HepG2 (cell line): ENCODE results near the gene OGG1. TPM values are rescaled to one million over a fixed set of nuclear protein-coding genes. Genes with fewer than 3 reads are reported as not detected.
A peak's percentile ranks its signal among the peaks of the same experiment; 100 is the strongest.

Experiments used
- AHDC1 ChIP-seq: sonication (generic); formaldehyde crosslinking; IDR thresholded peaks from 2 replicates; pipeline ENCODE4 v1.5.1; 2020; ENCODE audit warnings: mild to moderate bottlenecking, missing genetic modification reagents, borderline replicate concordance
- TEAD3 ChIP-seq: optimal IDR thresholded peaks from 2 replicates; pipeline ENCODE3; 2016; ENCODE audit warnings: borderline replicate concordance
- ZNF629 ChIP-seq: sonication (generic); formaldehyde crosslinking; conservative IDR thresholded peaks from 2 replicates; pipeline ENCODE4 v1.5.0; 2020; ENCODE audit warnings: missing genetic modification reagents
- polyA plus RNA-seq, 8 experiments: library from polyadenylated mRNA; depleted of rRNA in 3 of 8; stranded (reverse) in 7 of 8; unstranded in 1 of 8; fragments of >200 nt; fragmentation: Illumina TruSeq in 4 of 8; extraction: Trizol in 4 of 8; gene quantifications; 2 replicates each; pipeline versions ENCODE4 v1.2.1 to v1.2.3, GENCODE V29; 2011 to 2016; ENCODE audit warnings: low read depth in 4 of 8, missing spikeins in 1 of 8, mixed read lengths in 1 of 8; ENCODE audit not compliant: insufficient read depth in 1 of 8
- total RNA-seq, 5 experiments: library from RNA; depleted of rRNA; stranded (reverse); fragments of >200 nt; fragmentation: Illumina TruSeq; extraction: Trizol; gene quantifications; 2 replicates each; pipeline ENCODE4 v1.2.3, GENCODE V29; 2016; ENCODE audit warnings: low read depth in 1 of 5
- TF ChIP-seq, protein P1 (sequence below), 2 experiments: sonication (generic) in 1 of 2; formaldehyde crosslinking in 1 of 2; IDR thresholded peaks; 2 replicates each; pipeline versions ENCODE4 v1.6.1 to v1.9.0; 2014 to 2022; ENCODE audit warnings: antibody characterized with exemption in 1 of 2, borderline replicate concordance in 1 of 2, inconsistent platforms in 1 of 2, low read depth in 1 of 2, missing genetic modification reagents in 1 of 2
- TF ChIP-seq, protein P2 (sequence below): sonication (generic); formaldehyde crosslinking; IDR thresholded peaks from 2 replicates; pipeline ENCODE4 v1.5.1; 2020; ENCODE audit warnings: mild to moderate bottlenecking, missing genetic modification reagents, moderate library complexity
- TF ChIP-seq, protein P3 (sequence below): sonication (generic); formaldehyde crosslinking; IDR thresholded peaks from 2 replicates; pipeline ENCODE4 v1.4.0; 2020; ENCODE audit warnings: mild to moderate bottlenecking, missing genetic modification reagents, borderline replicate concordance
- TF ChIP-seq, protein P4 (sequence below): sonication (generic); formaldehyde crosslinking; IDR thresholded peaks from 2 replicates; pipeline ENCODE4 v1.8.0; 2022; ENCODE audit warnings: mild to moderate bottlenecking, missing genetic modification reagents, moderate library complexity

Gene OGG1
- total and polyA plus RNA-seq, 2 of the 13 experiments (the other 11 are each of a cell fraction or from before 2014, with no cell fraction given) = 28.7 to 33.2 TPM

DNA sequence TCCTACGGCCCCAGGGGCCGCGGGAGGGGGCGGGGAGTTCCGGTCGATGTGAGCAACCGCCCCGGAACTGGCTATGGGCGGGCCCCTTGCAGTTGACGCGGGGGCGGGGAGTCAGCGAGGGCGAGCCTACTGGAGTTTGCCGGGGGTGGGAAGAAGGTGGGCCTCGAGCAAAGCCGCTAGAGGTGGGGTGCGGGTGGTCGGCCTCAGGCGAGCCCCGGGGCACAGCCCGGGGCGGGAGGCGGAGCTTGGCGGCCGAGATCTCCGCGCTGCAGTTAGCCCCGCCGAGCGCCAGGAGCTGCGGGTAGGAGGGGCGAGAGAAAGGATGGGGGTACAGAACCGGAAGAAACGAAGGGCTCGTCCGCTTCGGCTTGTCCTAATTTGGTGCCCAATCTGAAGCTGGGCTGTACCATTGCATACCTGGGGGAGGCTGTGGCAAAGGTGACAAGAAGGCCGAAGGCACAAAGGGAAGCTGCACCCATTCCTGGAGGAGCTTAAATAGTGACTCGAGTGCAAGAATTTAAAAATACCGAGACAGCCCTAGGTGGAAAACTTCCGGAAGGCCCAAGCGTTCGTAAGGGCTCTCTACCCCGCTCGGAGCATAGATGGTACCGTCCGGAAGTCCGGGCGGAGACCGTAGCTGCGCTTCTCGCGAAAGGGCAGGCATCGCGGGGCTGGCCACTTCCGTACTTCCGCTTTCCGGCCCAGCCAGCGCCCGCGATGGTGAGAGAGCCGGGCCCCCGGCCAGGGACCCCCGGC is 42.8 kb downstream of the OGG1 start, which contains the start of the genes ARPC4 and TADA3 (continued):
- TF ChIP-seq AHDC1 (no peak), ZNF629 (CRISPR knock-in tag) (no peak), TEAD3 (no peak)
- TF ChIP-seq, protein P1, sequence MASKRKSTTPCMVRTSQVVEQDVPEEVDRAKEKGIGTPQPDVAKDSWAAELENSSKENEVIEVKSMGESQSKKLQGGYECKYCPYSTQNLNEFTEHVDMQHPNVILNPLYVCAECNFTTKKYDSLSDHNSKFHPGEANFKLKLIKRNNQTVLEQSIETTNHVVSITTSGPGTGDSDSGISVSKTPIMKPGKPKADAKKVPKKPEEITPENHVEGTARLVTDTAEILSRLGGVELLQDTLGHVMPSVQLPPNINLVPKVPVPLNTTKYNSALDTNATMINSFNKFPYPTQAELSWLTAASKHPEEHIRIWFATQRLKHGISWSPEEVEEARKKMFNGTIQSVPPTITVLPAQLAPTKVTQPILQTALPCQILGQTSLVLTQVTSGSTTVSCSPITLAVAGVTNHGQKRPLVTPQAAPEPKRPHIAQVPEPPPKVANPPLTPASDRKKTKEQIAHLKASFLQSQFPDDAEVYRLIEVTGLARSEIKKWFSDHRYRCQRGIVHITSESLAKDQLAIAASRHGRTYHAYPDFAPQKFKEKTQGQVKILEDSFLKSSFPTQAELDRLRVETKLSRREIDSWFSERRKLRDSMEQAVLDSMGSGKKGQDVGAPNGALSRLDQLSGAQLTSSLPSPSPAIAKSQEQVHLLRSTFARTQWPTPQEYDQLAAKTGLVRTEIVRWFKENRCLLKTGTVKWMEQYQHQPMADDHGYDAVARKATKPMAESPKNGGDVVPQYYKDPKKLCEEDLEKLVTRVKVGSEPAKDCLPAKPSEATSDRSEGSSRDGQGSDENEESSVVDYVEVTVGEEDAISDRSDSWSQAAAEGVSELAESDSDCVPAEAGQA (IDR thresholded peaks at IDR 0.05; ENCODE audit: low read depth) = no peak
- TF ChIP-seq, protein P1 (CRISPR knock-in tag; IDR thresholded peaks at IDR 0.05; ENCODE audit: borderline replicate concordance) = no peak
- TF ChIP-seq, protein P2, sequence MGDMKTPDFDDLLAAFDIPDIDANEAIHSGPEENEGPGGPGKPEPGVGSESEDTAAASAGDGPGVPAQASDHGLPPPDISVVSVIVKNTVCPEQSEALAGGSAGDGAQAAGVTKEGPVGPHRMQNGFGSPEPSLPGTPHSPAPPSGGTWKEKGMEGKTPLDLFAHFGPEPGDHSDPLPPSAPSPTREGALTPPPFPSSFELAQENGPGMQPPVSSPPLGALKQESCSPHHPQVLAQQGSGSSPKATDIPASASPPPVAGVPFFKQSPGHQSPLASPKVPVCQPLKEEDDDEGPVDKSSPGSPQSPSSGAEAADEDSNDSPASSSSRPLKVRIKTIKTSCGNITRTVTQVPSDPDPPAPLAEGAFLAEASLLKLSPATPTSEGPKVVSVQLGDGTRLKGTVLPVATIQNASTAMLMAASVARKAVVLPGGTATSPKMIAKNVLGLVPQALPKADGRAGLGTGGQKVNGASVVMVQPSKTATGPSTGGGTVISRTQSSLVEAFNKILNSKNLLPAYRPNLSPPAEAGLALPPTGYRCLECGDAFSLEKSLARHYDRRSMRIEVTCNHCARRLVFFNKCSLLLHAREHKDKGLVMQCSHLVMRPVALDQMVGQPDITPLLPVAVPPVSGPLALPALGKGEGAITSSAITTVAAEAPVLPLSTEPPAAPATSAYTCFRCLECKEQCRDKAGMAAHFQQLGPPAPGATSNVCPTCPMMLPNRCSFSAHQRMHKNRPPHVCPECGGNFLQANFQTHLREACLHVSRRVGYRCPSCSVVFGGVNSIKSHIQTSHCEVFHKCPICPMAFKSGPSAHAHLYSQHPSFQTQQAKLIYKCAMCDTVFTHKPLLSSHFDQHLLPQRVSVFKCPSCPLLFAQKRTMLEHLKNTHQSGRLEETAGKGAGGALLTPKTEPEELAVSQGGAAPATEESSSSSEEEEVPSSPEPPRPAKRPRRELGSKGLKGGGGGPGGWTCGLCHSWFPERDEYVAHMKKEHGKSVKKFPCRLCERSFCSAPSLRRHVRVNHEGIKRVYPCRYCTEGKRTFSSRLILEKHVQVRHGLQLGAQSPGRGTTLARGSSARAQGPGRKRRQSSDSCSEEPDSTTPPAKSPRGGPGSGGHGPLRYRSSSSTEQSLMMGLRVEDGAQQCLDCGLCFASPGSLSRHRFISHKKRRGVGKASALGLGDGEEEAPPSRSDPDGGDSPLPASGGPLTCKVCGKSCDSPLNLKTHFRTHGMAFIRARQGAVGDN (CRISPR knock-in tag) = peak; percentile 70; the same call in 1 of the 2 replicates
- TF ChIP-seq, protein P3, sequence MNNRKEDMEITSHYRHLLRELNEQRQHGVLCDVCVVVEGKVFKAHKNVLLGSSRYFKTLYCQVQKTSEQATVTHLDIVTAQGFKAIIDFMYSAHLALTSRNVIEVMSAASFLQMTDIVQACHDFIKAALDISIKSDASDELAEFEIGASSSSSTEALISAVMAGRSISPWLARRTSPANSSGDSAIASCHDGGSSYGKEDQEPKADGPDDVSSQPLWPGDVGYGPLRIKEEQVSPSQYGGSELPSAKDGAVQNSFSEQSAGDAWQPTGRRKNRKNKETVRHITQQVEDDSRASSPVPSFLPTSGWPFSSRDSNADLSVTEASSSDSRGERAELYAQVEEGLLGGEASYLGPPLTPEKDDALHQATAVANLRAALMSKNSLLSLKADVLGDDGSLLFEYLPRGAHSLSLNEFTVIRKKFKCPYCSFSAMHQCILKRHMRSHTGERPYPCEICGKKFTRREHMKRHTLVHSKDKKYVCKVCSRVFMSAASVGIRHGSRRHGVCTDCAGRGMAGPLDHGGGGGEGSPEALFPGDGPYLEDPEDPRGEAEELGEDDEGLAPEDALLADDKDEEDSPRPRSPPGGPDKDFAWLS (CRISPR knock-in tag) = no peak
- TF ChIP-seq, protein P4, sequence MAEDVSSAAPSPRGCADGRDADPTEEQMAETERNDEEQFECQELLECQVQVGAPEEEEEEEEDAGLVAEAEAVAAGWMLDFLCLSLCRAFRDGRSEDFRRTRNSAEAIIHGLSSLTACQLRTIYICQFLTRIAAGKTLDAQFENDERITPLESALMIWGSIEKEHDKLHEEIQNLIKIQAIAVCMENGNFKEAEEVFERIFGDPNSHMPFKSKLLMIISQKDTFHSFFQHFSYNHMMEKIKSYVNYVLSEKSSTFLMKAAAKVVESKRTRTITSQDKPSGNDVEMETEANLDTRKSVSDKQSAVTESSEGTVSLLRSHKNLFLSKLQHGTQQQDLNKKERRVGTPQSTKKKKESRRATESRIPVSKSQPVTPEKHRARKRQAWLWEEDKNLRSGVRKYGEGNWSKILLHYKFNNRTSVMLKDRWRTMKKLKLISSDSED = no peak
